Measurements from ENCODE around the gene ECE2.

The ECE2 gene

DNA sequence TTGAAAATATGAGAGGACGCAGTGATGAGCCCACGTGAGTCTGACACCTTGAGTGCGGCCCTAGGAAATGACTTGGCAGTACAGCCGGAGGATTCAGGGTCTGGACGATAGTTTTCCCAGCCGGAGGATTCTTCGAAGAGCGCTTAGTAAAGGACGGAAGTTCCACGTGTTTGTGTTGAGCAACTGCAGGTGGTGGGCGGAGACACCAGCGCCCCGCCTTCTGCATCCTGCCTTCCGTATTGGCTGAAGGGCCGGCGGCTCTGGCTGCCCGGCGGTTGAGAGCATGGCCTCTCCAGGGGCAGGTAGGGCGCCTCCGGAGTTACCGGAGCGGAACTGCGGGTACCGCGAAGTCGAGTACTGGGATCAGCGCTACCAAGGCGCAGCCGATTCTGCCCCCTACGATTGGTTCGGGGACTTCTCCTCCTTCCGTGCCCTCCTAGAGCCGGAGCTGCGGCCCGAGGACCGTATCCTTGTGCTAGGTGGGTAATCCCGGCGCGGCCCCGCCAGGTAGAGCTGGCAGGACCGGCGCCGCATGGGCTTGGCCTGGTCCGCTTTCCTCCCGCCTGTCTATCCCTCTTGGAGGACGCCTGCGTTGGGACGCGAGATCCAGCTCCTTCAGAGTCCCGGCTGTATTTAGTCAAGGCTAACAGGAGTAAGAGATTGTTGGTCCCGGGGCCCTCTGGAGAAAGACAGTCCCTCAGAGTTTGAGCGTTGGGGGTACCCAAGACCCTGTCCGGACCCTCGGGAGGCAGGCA is 26.2 kb upstream of the ECE2 start, which contains the start of gene EEF1AKMT4:
TSS of gene EEF1AKMT4 (plus strand) at position 261 of the 755 bp plus-strand sequence. CDS start at position 284, 23 bp downstream.
- H3K36me3 Mint-ChIP-seq, result peaks cover 9% of the 10 kb centered on the region
- CTCF ChIA-PET, result interaction anchor here (0.7 to 1.4 kb wide), 16 partner anchors 9 to 365 kb away, joined by 3 to 26 read pairs (median 3); partner anchors contain the start of gene PARL
- H3K4me1 Mint-ChIP-seq, result peaks cover 27% of the 10 kb centered on the region
- peak within 1 kb of the TSS; percentile 98 for H3K27ac Mint-ChIP-seq
- peak within 1 kb of the TSS; percentile 90 for H3K4me3 Mint-ChIP-seq
- H3K9me3 Mint-ChIP-seq, result no peaks in the 10 kb centered on the region
- peak; percentile 98 for DNase-seq
- H3K27me3 Mint-ChIP-seq, result no peaks in the 10 kb centered on the region

DNA sequence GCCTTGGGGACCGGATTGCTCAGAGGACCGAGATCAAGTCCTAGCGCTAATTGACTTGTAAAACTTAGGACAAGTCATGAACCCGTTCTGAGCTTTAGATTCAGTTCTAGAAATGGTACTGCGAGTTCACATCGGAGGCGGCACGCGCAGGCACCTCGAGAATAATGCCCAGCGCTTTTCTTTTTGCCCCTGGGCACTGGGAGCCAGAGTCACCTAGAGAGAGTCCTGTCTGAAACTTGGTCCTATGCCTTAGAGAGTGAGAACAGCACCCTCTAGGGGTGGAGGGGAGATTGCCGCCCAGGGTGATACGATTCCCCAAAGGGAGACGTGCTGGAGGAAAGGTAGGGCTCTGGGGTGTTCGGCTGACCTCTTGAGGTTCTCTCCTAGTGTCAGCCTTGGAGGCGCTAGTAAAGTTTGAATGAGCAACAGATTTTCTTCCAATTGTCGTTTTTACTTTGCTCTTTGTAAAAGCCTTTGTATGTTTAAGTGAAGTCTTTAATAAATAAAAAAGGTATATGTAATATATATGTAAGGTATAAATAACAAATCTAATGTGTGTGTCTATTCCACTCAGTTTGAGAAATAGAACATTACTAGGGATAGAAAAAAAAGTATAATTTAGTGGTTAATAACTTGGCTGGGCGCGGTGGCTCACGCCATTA is 25.5 kb upstream of the ECE2 start:
- peaks cover 27% of the 10 kb centered on the region for H3K4me1 Mint-ChIP-seq
- CTCF ChIA-PET, result interaction anchor here (0.7 to 1.4 kb wide), 15 partner anchors 8 to 365 kb away, joined by 3 to 26 read pairs (median 3); partner anchors contain the start of gene PARL
- no peaks in the 10 kb centered on the region for H3K9me3 Mint-ChIP-seq
- peak; percentile 94 for DNase-seq
- H3K36me3 Mint-ChIP-seq, result peaks cover 4% of the 10 kb centered on the region
- peak overlapping the region; percentile 90 for H3K4me3 Mint-ChIP-seq
- H3K27me3 Mint-ChIP-seq, result no peaks in the 10 kb centered on the region
- peak overlapping the region; percentile 98 for H3K27ac Mint-ChIP-seq

DNA sequence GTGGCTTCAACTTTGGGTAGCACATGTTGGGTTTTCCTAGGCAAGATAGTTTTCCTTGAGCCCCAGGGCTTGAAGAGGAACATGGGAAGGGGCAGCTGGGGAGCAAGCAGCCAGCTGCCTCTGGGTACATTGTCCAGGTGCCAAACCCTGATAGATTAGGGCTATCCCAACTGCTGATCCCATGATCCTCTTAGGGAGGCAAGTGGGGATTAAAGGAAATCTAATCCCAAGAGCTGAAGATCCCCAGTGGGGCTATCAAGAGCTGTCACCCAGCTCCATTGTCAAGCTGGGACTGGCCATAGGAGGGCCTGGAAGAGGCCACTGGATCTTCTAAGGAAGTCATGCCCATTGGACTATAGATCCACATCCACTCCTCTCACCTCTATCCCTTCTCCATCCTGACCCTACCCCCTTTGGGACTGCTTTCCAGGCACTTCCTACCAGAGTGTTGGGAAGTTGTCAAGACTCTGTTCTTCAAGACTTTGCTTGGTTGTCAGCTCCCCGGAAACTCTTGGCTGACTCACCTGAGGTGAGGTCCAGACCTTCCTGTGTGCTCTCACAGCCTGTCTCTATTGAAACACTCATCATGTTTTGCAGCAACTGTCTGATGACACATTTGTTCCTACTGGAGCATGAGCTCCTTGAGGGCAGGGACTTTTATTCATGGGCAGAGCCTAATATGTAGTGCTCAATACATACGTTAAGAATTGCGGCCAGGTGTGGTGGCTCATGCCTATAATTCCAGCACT is 20.4 kb upstream of the ECE2 start:
- Mint-ChIP-seq H3K4me1 (peaks cover 16% of the 10 kb centered on the region), H3K27ac (no peak overlapping the region), H3K36me3 (peaks cover 3% of the 10 kb centered on the region), H3K27me3 (peaks cover 30% of the 10 kb centered on the region), H3K9me3 (no peaks in the 10 kb centered on the region), H3K4me3 (no peak overlapping the region)
- CTCF ChIA-PET, result interaction anchor here (2.3 to 2.8 kb wide), 2 partner anchors 28 to 359 kb away, joined by 8 to 21 read pairs; no protein-coding TSS in a partner anchor
- DNase-seq, result no peak

DNA sequence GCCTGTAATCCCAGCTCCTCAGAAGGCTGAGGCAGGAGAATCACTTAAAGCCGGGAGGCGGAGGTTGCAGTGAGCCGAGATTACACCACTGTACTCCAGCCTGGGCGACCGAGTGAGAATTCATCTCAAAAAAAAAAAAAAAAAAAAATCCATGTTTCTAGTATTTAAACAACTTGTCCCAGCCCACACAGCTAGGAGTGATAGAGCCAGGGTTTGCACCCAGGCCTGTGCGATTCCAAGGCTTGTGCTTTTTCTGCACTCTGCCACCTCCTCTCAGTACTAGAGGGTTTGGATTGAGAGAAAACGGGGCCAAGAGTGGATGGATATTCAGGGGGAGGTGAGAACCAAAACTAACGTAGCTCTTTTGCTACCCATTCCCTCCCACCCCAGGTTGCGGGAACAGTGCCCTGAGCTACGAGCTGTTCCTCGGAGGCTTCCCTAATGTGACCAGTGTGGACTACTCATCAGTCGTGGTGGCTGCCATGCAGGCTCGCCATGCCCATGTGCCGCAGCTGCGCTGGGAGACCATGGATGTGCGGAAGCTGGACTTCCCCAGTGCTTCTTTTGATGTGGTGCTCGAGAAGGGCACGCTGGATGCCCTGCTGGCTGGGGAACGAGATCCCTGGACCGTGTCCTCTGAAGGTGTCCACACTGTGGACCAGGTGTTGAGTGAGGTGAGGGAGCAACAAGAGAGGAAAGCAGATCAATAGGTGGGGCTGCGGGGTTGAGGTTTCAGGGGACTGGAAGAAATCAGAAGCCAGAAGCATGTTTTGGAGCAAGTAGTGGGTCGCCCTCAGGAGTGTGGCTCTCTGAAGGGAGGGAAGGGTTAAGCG is 18.5 kb upstream of the ECE2 start:
- Mint-ChIP-seq H3K4me3 (no peak overlapping the region), H3K27ac (no peak overlapping the region), H3K27me3 (peaks cover 48% of the 10 kb centered on the region), H3K4me1 (peaks cover 18% of the 10 kb centered on the region), H3K9me3 (no peaks in the 10 kb centered on the region), H3K36me3 (peaks cover 3% of the 10 kb centered on the region)
- no peak for DNase-seq
- CTCF ChIA-PET, result interaction anchor here (0.6 to 2.8 kb wide), 3 partner anchors 30 to 361 kb away, joined by 3 to 21 read pairs (median 6); no protein-coding TSS in a partner anchor

DNA sequence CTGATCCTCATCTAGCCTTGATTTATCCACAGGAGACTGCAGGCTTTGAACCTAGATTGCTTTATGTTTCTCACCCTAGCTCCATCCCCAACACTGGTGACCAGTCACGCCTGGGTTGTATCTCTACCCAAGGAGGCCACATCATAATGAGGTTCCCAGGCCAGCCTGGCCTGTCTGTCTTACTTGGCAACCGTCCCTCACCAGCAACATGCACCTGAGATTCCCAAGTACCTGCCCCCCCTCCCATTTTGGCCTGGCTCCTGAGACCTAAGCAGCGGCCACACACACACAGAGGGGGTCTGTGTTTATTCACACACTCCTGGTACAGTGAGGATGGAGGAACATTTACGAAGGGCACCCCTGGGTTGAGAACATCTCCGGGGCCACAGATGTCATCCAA is 16.9 kb upstream of the ECE2 start:
- CTCF ChIA-PET, result interaction anchor here (1.2 to 1.6 kb wide), 2 partner anchors 9 to 32 kb away, joined by 5 to 6 read pairs; partner anchors contain the start of gene EEF1AKMT4
- Mint-ChIP-seq H3K27ac (no peak overlapping the region), H3K4me1 (peaks cover 22% of the 10 kb centered on the region), H3K27me3 (peaks cover 64% of the 10 kb centered on the region), H3K4me3 (peak overlapping the region; percentile 38), H3K9me3 (no peaks in the 10 kb centered on the region), H3K36me3 (peaks cover 3% of the 10 kb centered on the region)
- DNase-seq, result no peak

DNA sequence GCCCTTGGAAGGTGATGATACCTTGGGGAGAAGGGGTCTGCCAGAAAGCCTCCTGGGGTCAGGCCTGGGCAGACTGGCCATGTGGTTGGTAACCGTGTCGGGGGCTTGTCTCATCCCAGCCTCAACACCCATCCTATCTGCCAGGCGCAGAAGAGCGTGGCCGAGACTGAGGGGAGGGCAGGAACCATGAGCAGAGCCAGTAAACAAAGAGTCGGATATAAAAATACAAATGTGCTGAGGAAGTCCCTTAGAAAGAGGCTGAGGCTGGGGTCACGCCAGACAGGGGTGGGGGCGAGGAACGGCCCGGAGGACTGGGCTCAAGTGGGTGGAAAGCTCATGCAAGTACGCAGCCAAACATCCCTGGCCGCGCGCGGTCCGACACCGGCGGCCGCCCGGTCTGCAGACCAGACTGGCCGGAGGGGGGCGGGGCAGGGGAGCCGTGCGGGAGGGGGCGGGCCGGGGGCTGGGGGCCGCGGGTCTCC is 16.4 kb upstream of the ECE2 start:
- Mint-ChIP-seq H3K27me3 (peaks cover 70% of the 10 kb centered on the region), H3K4me1 (peaks cover 22% of the 10 kb centered on the region), H3K27ac (no peak overlapping the region), H3K9me3 (no peaks in the 10 kb centered on the region), H3K36me3 (peaks cover 3% of the 10 kb centered on the region), H3K4me3 (peak overlapping the region; percentile 38)
- CTCF ChIA-PET, result interaction anchor here (1.0 to 1.3 kb wide), 2 partner anchors 9 to 32 kb away, joined by 3 read pairs; no protein-coding TSS in a partner anchor
- no peak for DNase-seq

DNA sequence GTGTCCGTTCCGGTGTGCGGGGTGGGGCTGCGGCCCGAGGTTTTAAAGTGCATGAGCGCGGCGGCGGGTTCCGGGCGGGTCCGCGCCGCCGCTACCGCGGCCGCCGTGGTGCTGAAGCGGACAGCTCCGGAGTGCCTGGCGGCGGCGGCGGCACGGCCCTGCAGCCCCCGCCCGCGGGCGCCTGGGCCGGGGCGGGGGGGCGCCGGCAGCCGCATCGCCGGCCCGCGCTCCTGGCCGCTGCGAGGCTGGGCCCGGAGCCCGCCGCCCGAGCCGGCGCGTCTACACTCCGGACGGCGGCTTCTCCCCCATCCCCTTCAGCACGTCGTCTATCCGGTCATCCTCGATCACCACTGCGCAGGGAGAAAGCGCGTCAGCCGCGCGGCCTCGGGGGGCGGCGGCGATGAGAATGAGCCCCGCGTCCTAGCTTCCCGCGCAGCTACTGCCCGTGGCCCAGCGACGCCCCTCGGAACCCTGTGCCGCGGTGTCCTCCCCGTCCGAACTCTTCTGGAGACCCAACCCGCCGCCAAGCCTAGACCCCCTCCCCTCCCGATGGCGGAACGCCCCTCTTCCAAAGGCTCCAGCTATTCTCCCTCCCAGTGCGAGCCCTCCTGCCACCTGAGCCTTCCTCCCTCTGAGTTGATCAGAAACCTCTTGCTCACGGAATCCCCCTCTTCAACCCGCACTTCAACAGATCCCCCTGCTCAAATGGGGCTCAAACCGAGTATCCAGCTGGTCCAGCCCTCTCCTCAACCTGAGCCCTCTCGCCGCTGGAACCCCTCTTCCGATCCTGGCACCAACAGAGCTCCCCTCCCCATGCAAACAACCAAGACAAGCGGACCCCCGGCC is 15.7 kb upstream of the ECE2 start:
- H3K9me3 Mint-ChIP-seq, result no peaks in the 10 kb centered on the region
- CTCF ChIA-PET, result interaction anchor here (1.0 to 1.3 kb wide), 2 partner anchors 10 to 33 kb away, joined by 3 read pairs; no protein-coding TSS in a partner anchor
- H3K4me1 Mint-ChIP-seq, result peaks cover 22% of the 10 kb centered on the region
- peak overlapping the region; percentile 58 for H3K4me3 Mint-ChIP-seq
- DNase-seq, result peak; percentile 61
- peaks cover 3% of the 10 kb centered on the region for H3K36me3 Mint-ChIP-seq
- peaks cover 74% of the 10 kb centered on the region for H3K27me3 Mint-ChIP-seq
- H3K27ac Mint-ChIP-seq, result no peak overlapping the region

DNA sequence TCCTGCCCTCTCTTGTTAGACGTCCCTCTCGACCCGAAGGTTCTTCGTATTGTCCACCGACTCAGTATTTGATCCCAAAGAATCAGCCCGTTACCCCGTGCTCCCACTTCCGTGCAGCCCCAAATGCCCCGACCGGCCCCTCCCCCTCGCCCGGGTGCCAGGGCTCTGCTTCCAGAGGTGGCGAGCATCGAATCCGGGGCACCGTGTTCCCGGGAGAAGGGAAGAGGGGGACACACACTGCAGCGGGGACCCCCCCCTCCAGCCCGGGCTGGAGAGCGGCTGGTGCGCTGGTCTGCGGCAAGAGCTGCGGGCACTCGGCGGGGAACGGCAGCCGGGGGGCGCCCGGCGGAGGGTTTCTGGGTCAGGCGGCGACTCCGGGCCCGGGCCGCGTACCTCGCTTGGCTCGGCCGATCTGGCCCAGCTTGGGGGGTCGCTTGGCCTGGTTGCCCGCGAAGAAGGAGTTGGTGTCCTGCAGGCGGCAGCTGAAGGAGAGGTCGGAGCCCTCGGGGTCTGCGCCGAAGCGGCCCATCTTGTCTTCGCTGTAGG is 15.0 kb upstream of the ECE2 start:
- CTCF ChIA-PET, result interaction anchor here (1.3 to 1.4 kb wide), 2 partner anchors 33 kb away, joined by 3 to 6 read pairs; no protein-coding TSS in a partner anchor
- no peak overlapping the region for H3K27ac Mint-ChIP-seq
- H3K9me3 Mint-ChIP-seq, result no peaks in the 10 kb centered on the region
- peaks cover 3% of the 10 kb centered on the region for H3K36me3 Mint-ChIP-seq
- H3K4me1 Mint-ChIP-seq, result peaks cover 22% of the 10 kb centered on the region
- H3K27me3 Mint-ChIP-seq, result peaks cover 78% of the 10 kb centered on the region
- DNase-seq, result no peak
- peak overlapping the region; percentile 58 for H3K4me3 Mint-ChIP-seq

DNA sequence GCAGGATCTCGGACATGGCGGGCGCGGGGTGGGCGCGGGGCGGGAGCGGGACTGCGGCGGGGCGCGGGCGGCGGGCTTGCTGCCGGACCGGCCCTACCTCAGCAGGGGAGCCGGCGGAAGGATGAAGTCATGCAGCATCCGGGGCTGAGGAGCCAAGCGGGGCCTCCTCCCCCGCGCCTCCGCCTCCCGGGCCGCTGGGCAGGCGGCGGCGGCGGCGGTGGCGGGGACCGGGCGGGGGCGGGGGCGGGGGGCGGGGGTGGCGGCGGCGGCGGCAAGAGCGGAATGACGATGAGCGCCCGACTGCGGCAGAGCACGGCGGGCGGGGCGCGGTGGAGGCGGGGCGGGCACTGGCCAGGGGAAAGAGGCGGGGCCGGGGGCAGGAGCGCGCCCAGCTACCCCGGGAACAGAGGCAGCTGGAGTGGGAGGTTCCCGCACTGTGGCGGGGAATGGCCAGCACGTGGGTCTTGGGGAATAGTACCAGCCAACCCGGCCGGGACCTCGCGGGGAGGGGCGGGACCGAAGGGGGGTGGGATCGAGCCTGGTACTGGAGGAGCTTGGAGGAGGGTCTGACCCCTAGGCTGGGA is 14.5 kb upstream of the ECE2 start, which contains the start of gene CAMK2N2:
TSS of gene CAMK2N2 (minus strand) at position 284 of the 584 bp plus-strand sequence. CDS start at position 16, 268 bp downstream.
- peak; percentile 67 for DNase-seq
- no peak within 1 kb of the TSS for H3K27ac Mint-ChIP-seq
- peak within 1 kb of the TSS; percentile 69 for H3K4me3 Mint-ChIP-seq
- no peaks in the 10 kb centered on the region for H3K9me3 Mint-ChIP-seq
- CTCF ChIA-PET, result interaction anchor here (1.4 kb wide), 1 partner anchor 34 kb away, joined by 6 read pairs; no protein-coding TSS in a partner anchor
- H3K27me3 Mint-ChIP-seq, result peaks cover 83% of the 10 kb centered on the region
- peaks cover 3% of the 10 kb centered on the region for H3K36me3 Mint-ChIP-seq
- H3K4me1 Mint-ChIP-seq, result peaks cover 22% of the 10 kb centered on the region

DNA sequence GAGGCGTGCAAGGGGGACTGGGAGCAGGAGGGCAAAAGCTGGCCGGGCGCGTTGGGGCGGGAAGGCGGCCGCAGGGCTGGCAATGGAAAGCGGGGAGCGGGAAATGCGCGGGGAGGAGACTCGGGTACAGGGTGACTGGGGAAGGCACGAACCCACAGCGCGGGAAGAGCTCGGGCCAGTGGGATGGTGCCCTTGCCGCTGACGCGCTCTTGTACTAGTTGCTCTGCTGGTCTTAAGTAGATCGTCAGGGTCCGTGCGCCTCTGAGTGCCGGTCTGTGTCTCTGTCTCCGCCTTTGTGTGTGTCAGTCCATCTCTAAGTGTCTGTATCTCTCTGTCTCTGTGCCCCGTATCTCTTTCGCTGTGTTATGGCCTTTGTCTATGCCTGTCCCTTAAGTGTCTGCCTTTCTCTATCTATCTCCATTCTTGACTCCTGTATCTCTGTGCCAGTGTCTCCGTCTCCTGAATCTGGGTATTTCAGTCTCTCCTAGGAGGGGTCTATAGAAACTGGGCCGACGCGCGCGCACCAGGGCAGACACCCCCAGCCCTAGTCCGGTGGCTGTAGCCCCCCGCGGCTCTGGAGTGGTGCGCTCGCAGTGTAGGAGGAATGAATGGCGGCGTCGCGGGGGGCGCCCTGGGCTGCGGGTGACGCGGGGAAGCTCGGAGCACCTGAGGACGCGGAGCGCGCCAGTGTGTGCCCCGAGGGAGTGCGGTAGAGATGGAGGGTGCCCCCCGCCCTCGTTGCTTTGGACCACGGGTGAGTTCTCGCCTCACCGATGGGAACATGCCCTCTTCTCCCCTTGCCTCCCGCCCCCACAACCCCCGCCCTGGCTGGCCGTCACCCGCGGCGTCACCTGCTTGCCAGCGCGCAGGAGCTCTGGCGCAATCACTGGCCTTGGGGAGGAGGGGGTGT is 13.7 kb upstream of the ECE2 start:
- Mint-ChIP-seq H3K36me3 (peaks cover 3% of the 10 kb centered on the region), H3K4me1 (peaks cover 22% of the 10 kb centered on the region), H3K4me3 (peak overlapping the region; percentile 69), H3K27ac (no peak overlapping the region), H3K27me3 (peaks cover 86% of the 10 kb centered on the region), H3K9me3 (no peaks in the 10 kb centered on the region)
- CTCF ChIA-PET, result interaction anchor here (0.6 to 1.4 kb wide), 4 partner anchors 18 to 92 kb away, joined by 3 to 6 read pairs (median 3); no protein-coding TSS in a partner anchor
- DNase-seq, result no peak

DNA sequence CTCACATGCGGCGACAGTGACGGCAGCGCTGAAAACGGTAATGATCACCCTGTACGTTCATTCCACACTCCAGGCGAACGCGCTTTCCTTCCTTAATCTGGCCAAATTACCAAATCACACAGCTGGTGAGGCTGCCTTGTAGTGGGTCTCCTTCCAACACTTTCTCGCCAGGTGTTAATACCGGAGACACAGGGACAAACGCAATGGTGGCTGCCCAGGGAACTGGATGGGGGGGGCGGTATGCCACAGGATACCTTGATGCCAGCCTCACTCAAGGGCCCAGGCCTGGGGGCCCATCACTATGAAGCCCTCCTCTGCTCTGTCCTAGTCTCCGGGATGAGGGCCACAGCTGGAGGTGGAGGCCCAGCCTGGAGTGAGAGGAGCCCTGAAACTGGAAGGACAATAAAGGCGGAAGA is 13.1 kb upstream of the ECE2 start:
- Mint-ChIP-seq H3K27me3 (peaks cover 87% of the 10 kb centered on the region), H3K27ac (no peak overlapping the region), H3K4me3 (peak overlapping the region; percentile 64), H3K36me3 (peaks cover 3% of the 10 kb centered on the region), H3K4me1 (peaks cover 22% of the 10 kb centered on the region), H3K9me3 (no peaks in the 10 kb centered on the region)
- no peak for DNase-seq
- CTCF ChIA-PET, result interaction anchor here (1.0 to 1.2 kb wide), 2 partner anchors 27 to 91 kb away, joined by 3 read pairs; no protein-coding TSS in a partner anchor

Measured in activated naive CD4-positive, alpha-beta T cell treated with anti-CD3 and anti-CD28 coated beads, Interleukin-2, amount 10 ng/mL, durations not matched to agents 7 days and 5 days (primary cell).